OCI-LY1 (cell line): ENCODE data around the gene ERP44.
"Not testable (repeated sequence)": the region's sequence is repeated elsewhere in the genome, so short reads cannot be mapped to it uniquely, and the experiment has no call there.

ENCODE experiments used
- CTCF ChIP-seq: fragments of 200-600 bp; sonication (generic), shearing (Covaris generic); IDR thresholded peaks from 2 replicates; pipeline ENCODE4 v1.5.1; 2017; ENCODE audit warnings: mild to moderate bottlenecking, antibody characterized with exemption, low read length, moderate library complexity, mixed read lengths
- EZH2 ChIP-seq: fragments of 200-600 bp; sonication (generic), shearing (Covaris generic); IDR thresholded peaks from 2 replicates; pipeline ENCODE4 v1.8.0; 2017; ENCODE audit warnings: borderline replicate concordance, mixed run types, mild to moderate bottlenecking, antibody characterized with exemption, low read length, moderate library complexity, mixed read lengths

- not testable (repeated sequence) for TF ChIP-seq CTCF, EZH2
Observed at GRCh38 chr9:100062683-100063082, 36.1 kb downstream of the ERP44 start.
